Stimulated activated CD4-positive, alpha-beta T cell treated with anti-CD3 and anti-CD28 coated beads, Interleukin-2, amount 100 ng/mL, for 24 hours (primary cell): ENCODE data around the gene ITM2C.
A peak's percentile ranks its signal among the peaks of the same experiment; 100 is the strongest.

ENCODE experiments used
- DNase-seq, 2 donors: peaks; one replicate each; pipeline ENCODE4 v3.0.0-alpha.2; 2020

ITM2C gene

GRCh38 chr2:230908595-230909191 lies 44.0 kb downstream of the ITM2C start:
- DNase-seq = peak; percentile 73 to 76

- no peak for DNase-seq
These were observed 45.3 kb downstream of the ITM2C start for GRCh38 chr2:230909841-230910545.

GRCh38 chr2:230910546-230911177 lies 45.9 kb downstream of the ITM2C start:
- no peak for DNase-seq

DNA sequence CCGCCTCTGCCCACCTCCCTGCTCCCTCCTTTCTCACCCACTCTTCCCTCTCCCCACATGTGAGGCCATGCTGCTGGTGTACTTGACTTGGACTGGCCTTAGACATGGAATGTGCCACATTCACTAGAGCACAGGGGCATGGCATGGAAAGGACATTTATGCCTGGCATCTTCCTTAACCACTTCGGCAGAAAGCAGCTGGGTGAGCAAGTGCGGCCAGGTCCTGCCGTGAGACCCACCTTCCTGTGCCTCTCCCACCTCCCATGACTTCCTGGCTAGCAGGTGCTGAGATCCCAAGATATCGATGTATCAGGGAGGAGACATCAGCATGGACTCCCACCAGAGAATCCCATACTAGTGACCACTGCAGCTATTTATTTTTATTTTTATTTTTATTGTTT lies 47.3 kb downstream of the ITM2C start:
- no peak for DNase-seq

DNA sequence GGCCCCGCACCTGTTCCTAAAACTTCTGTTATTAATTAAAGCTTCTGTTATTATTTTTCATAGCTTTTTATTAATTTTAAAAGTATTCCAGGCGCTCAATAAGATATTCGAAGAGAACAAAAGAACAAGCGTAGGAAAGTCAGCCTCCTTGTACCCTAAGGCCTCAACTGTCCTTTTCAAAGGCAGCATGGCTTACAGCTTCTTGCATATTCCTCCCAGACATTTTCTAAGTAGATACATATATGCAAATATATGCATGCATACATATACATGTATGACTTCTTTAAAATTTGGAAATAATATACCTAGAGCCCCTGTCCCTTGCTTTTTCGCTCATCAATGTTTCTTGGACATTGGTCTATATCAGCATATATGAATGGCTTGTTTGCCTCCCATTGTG lies 48.0 kb downstream of the ITM2C start:
- DNase-seq = no peak

GRCh38 chr2:230913406-230914143 lies 48.8 kb downstream of the ITM2C start:
- DNase-seq = no peak

- no peak for DNase-seq
These were observed 50.1 kb downstream of the ITM2C start for GRCh38 chr2:230914886-230915285.

- DNase-seq = no peak
These were observed 50.6 kb downstream of the ITM2C start for GRCh38 chr2:230915319-230915718.

GRCh38 chr2:230916218-230916617 lies 51.5 kb downstream of the ITM2C start:
- no peak for DNase-seq

DNA sequence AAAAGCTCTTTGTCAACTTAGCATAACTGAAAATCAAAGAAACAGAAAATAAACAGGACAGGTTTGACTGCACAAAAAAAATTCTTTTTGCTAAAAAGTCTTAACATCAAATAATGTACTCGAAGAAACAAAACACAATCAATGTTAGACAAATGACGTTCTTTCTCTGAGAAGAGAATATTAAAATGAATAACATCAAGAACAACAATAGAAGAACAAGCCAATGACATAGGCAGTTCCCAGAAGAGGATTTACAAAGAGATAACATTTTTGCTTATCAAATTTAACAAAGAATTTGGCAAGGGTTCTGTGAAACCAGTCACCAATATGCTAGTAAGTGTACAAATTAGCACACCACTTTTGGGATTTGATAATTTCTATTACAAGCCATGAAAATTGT lies 54.5 kb downstream of the ITM2C start:
- DNase-seq = no peak

- DNase-seq = no peak
These were observed 54.9 kb downstream of the ITM2C start for GRCh38 chr2:230919681-230920080.

- no peak for DNase-seq
These were observed 55.4 kb downstream of the ITM2C start for GRCh38 chr2:230920167-230920566.

- no peak for DNase-seq
These were observed 57.3 kb downstream of the ITM2C start for GRCh38 chr2:230921806-230922595.

DNA sequence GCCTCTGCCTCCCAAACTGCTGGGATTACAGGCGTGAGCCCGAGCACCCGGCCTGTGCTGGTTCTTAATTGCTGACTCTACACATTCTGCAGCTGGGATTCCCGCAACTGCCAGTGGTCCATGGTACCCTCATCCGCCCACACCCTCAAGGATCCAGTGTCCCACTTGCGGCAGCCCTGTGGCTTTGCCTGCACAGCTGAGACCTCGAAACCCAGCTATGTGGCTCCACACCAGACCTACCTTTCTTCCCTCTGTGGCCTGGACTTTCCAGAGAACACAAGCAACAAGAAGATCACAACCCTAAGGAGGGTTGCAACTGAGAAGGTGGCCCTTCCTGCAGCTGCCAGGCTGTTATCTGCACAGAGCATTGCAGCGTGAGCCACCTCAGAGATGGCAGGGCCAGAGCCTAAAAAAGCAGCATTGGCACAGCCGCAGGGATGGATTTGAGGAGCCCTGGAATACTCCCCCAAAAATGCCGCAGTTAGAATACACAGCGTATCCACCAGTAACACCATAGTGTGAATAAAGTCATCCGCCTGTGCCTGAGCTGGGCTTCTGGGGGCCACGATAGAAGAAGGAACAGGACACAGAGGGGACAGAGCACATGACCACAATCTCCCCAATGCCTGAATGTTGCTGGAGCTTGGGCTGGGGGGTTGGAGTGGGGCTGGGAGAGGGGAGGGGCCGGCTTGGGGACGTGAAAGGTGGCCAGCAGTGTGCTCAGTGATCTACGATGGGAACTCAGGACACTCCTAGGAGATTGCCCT lies 58.4 kb downstream of the ITM2C start:
- DNase-seq = no peak

GRCh38 chr2:230924092-230924469 lies 59.3 kb downstream of the ITM2C start:
- no peak for DNase-seq

- peak; percentile 77 to 84 for DNase-seq
These were observed 60.0 kb downstream of the ITM2C start, which contains the start of gene GPR55 for GRCh38 chr2:230924470-230925341. Gene GPR55 (minus strand): TSS chr2:230925242. CDS start chr2:230910962, 14,280 bp downstream.

DNA sequence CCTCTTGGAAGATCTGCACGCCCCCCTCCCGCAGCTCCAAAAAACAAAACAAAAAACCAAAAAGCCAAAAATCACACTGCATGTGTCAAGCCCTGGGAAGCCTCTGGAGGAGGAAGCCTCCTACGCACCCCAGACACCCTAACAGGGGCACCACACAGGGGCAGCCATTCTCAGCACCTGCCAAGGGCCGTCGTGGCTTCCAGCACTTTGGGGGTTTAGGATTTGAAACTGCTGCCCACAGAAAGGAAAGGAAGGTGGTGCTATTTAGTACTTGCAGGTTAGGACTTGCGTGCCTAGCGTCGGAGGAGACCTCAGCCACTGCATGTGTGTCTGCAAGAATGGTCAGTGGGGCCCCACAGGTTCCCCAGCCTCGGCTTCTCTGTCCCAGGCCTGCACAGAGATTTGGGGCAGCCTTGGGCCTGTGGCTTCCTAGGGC lies 60.7 kb downstream of the ITM2C start:
- DNase-seq = peak in 1 of 2 donors; percentile 37

- DNase-seq = peak; percentile 62
These were observed 61.4 kb downstream of the ITM2C start for GRCh38 chr2:230925879-230926765.

GRCh38 chr2:230927711-230928341 lies 63.1 kb downstream of the ITM2C start:
- DNase-seq = no peak
